Stomach (tissue), 9 donors: ENCODE measurements around the gene CDC42SE2. TPM values are rescaled to one million over a fixed set of nuclear protein-coding genes. Genes with fewer than 3 reads are reported as not detected.

Experiments used
- DNase-seq, 2 donors: peaks; one replicate each; pipeline versions ENCODE4 v3.0.0 to v3.0.0-alpha.2; 2013 to 2019
- H3K27ac ChIP-seq, 5 donors: fragments of 200-600 bp in 4 of 5; sonication (generic) in 4 of 5; one replicate each; pipeline ENCODE4 v1.5.1; 2013 to 2019; ENCODE audit warnings: mild to moderate bottlenecking in 1 of 5, moderate library complexity in 1 of 5
- H3K27me3 ChIP-seq, 3 donors: fragments of 200-600 bp; sonication (generic); one replicate each; pipeline ENCODE4 v1.5.1; 2017 to 2019; ENCODE audit warnings: mixed run types in 1 of 3
- H3K36me3 ChIP-seq, 4 donors: fragments of 200-600 bp; sonication (generic); 1 replicate in 3 of 4; 2 replicates in 1 of 4; pipeline ENCODE4 v1.5.1; 2016 to 2019
- H3K4me1 ChIP-seq, 4 donors: fragments of 200-600 bp; sonication (generic); one replicate each; pipeline ENCODE4 v1.5.1; 2016 to 2019
- H3K4me3 ChIP-seq, 4 donors: fragments of 200-600 bp; sonication (generic) in 3 of 4; one replicate each; pipeline ENCODE4 v1.5.1; 2016 to 2019; ENCODE audit warnings: mild to moderate bottlenecking in 1 of 4
- H3K9me3 ChIP-seq, 4 donors: fragments of 200-600 bp; sonication (generic); one replicate each; pipeline ENCODE4 v1.5.1; 2016 to 2019
- CTCF ChIP-seq, 7 experiments: fragments of 450-650 bp in 4 of 7; fragments of 200-600 bp in 3 of 7; sonication (generic) in 3 of 7; IDR thresholded peaks; one replicate each; pipeline ENCODE4 v1.5.1; 2016 to 2019; ENCODE audit warnings: antibody characterized with exemption in 7 of 7, control low read depth in 2 of 7, mild to moderate bottlenecking in 1 of 7
- EP300 ChIP-seq: sonication (generic); formaldehyde crosslinking; IDR thresholded peaks from one replicate; pipeline ENCODE4 v1.6.1; 2017; ENCODE audit warnings: antibody characterized with exemption
- POLR2A ChIP-seq, 4 donors: fragments of 450-650 bp; IDR thresholded peaks; one replicate each; pipeline ENCODE4 v1.6.1; 2016; ENCODE audit warnings: antibody characterized with exemption in 4 of 4, control low read depth in 2 of 4, mild to moderate bottlenecking in 1 of 4, moderate library complexity in 1 of 4
- POLR2AphosphoS5 ChIP-seq, 3 donors: sonication (generic); formaldehyde crosslinking; IDR thresholded peaks; one replicate each; pipeline ENCODE4 v1.6.1; 2016; ENCODE audit warnings: antibody characterized with exemption in 3 of 3
- WGBS, 5 donors: extraction: QIAGEN DNeasy Blood & Tissue Kit in 3 of 5; methylation state at CpG; one replicate each; pipeline versions ENCODE4 v1.1.5 to v1.1.7; 2013 to 2018; 5-methylcytosine and 5-hydroxymethylcytosine counted together
- intact Hi-C: fragments of 100-400 bp; cut with DNase I; formaldehyde crosslinking; loops from one replicate; pipeline ENCODE4 v1.15.1; 2023; ENCODE audit warnings: low total_unique reads
- polyA plus RNA-seq, 3 donors: library from polyadenylated mRNA; stranded (reverse); fragments of 200-250 nt; gene quantifications; one replicate each; pipeline ENCODE4 v1.2.3, GENCODE V29; 2013
- total RNA-seq, 5 donors: library from RNA; depleted of rRNA; stranded (reverse); fragments of >200 nt; gene quantifications; one replicate each; pipeline versions ENCODE4 v1.1.0 to v1.2.3, GENCODE V29; 2014 to 2016
- donor health status: healthy with polysubstance abuse.
- donor health status: Bipolar disorder and iron deficiency.
- donor health status: healthy.

Gene CDC42SE2
- total and polyA plus RNA-seq, 8 donors: 11.0 to 87.9 (median 20.6) TPM

GRCh38 chr5:131418846-131419245 lies 155.0 kb downstream of the CDC42SE2 start:
- Histone ChIP-seq H3K27me3 (no peaks in the 10 kb centered on the region), H3K36me3 (peaks cover 0 to 30% (median 15%) of the 10 kb centered on the region in 4 donors), H3K9me3 (no peaks in the 10 kb centered on the region), H3K27ac (no peak overlapping the region), H3K4me3 (no peak overlapping the region), H3K4me1 (peaks cover 0 to 7% (median 0%) of the 10 kb centered on the region in 4 donors)
- TF ChIP-seq POLR2AphosphoS5 (IDR thresholded peaks at IDR 0.05) (no peak), EP300 (no peak), POLR2A (IDR thresholded peaks at IDR 0.05) (no peak), CTCF (IDR thresholded peaks at IDR 0.05) (no peak)
- intact Hi-C loops: no loop called here
- DNase-seq: no peak
- WGBS, 5 donors: 80 to 93% (median 91%) methylated on average over 7 of the region's 7 CpGs

- Histone ChIP-seq H3K27me3 (no peaks in the 10 kb centered on the region), H3K9me3 (no peaks in the 10 kb centered on the region), H3K4me1 (peaks cover 0 to 7% (median 0%) of the 10 kb centered on the region in 4 donors), H3K4me3 (no peak overlapping the region), H3K27ac (no peak overlapping the region), H3K36me3 (peaks cover 0 to 30% (median 15%) of the 10 kb centered on the region in 4 donors)
- 75 to 87% (median 79%) methylated on average over 4 of the region's 4 CpGs for WGBS, 5 donors
- intact Hi-C loops: loop anchor here (10.0 kb wide), 1 partner anchor 265 kb away; no protein-coding TSS in a partner anchor
- TF ChIP-seq POLR2A (IDR thresholded peaks at IDR 0.05) (no peak), POLR2AphosphoS5 (IDR thresholded peaks at IDR 0.05) (no peak), CTCF (IDR thresholded peaks at IDR 0.05) (no peak), EP300 (no peak)
- no peak for DNase-seq
These were observed 156.0 kb downstream of the CDC42SE2 start for GRCh38 chr5:131419877-131420276.

GRCh38 chr5:131423056-131423455 lies 159.2 kb downstream of the CDC42SE2 start:
- 74 to 96% (median 89%) methylated on average over 2 of the region's 2 CpGs for WGBS, 5 donors
- Histone ChIP-seq H3K9me3 (no peaks in the 10 kb centered on the region), H3K27ac (no peak overlapping the region), H3K4me1 (no peaks in the 10 kb centered on the region), H3K4me3 (no peak overlapping the region), H3K27me3 (no peaks in the 10 kb centered on the region), H3K36me3 (peaks cover 8 to 57% (median 39%) of the 10 kb centered on the region in 4 donors)
- TF ChIP-seq CTCF (IDR thresholded peaks at IDR 0.05) (peak in 1 of 7 experiments; percentile 6), POLR2AphosphoS5 (IDR thresholded peaks at IDR 0.05) (no peak)
- intact Hi-C loops: loop anchor here (10.0 kb wide), 1 partner anchor 268 kb away; no protein-coding TSS in a partner anchor
- peak in 1 of 2 donors; percentile 23 for DNase-seq

- TF ChIP-seq EP300: no peak
- intact Hi-C loops: loop anchor here (10.0 kb wide), 1 partner anchor 271 kb away; no protein-coding TSS in a partner anchor
- H3K4me1 ChIP-seq: no peaks in the 10 kb centered on the region
- peaks cover 28 to 77% (median 64%) of the 10 kb centered on the region in 4 donors for H3K36me3 ChIP-seq
- no peak for DNase-seq
- H3K4me3 ChIP-seq: no peak overlapping the region
- 87 to 100% (median 94%) methylated on average over 1 of the region's 1 CpG for WGBS, 5 donors
- H3K9me3 ChIP-seq: no peaks in the 10 kb centered on the region
- H3K27me3 ChIP-seq: no peaks in the 10 kb centered on the region
- no peak overlapping the region for H3K27ac ChIP-seq
These were observed 162.2 kb downstream of the CDC42SE2 start for GRCh38 chr5:131426011-131426410.

GRCh38 chr5:131430794-131431193 lies 166.9 kb downstream of the CDC42SE2 start:
- Histone ChIP-seq H3K9me3 (no peaks in the 10 kb centered on the region), H3K27me3 (no peaks in the 10 kb centered on the region), H3K36me3 (peaks cover 31 to 88% (median 81%) of the 10 kb centered on the region in 4 donors), H3K27ac (no peak overlapping the region), H3K4me3 (no peak overlapping the region), H3K4me1 (peaks cover 0 to 6% (median 2%) of the 10 kb centered on the region in 4 donors)
- TF ChIP-seq CTCF (IDR thresholded peaks at IDR 0.05) (no peak), POLR2AphosphoS5 (IDR thresholded peaks at IDR 0.05) (no peak), POLR2A (IDR thresholded peaks at IDR 0.05) (no peak)
- intact Hi-C loops: no loop called here
- no peak for DNase-seq
- WGBS, 5 donors: 70 to 86% (median 78%) methylated on average over 1 of the region's 1 CpG
